ENCODE measurements around the gene CMTM3. TPM values are rescaled to one million over a fixed set of nuclear protein-coding genes. Genes with fewer than 3 reads are reported as not detected.

CMTM3 gene
- total RNA-seq, 1 experiment from 2014 or later = 39.2 TPM

- Histone ChIP-seq H3K4ac (ENCODE audit: low read depth, low read length) (no peak overlapping the region), H3K14ac (ENCODE audit: insufficient read depth, low read length) (no peak overlapping the region), H3T11ph (ENCODE audit: low read length) (no peak overlapping the region), H2BK15ac (ENCODE audit: low read depth, low read length) (no peak overlapping the region), H2AFZ (ENCODE audit: low read length) (no peak overlapping the region), H3K9me3 (ENCODE audit: control insufficient read depth, low read depth, low read length) (no peaks in the 10 kb centered on the region), H4K8ac (replicated peaks; ENCODE audit: insufficient read length, low read depth, low read length) (no peak overlapping the region), H3K4me1 (ENCODE audit: insufficient read depth, low read length) (no peaks in the 10 kb centered on the region), H3K79me1 (ENCODE audit: insufficient read depth, low read depth, low read length, poor library complexity, severe bottlenecking) (no peaks in the 10 kb centered on the region), H2AK5ac (ENCODE audit: insufficient read length, low read length) (no peak overlapping the region), H2BK20ac (ENCODE audit: low read depth, low read length, poor library complexity, severe bottlenecking) (no peak overlapping the region), H3K23ac (ENCODE audit: insufficient read length, low read depth, low read length) (no peak overlapping the region), H2BK5ac (ENCODE audit: insufficient read length, low read length) (no peak overlapping the region), H3K56ac (ENCODE audit: insufficient read length, low read depth, low read length) (no peak overlapping the region), H3K9ac (ENCODE audit: extremely low read depth, insufficient read length, low read length) (no peak overlapping the region), H4K5ac (ENCODE audit: insufficient read length, low read depth, low read length) (no peak overlapping the region), H4K91ac (ENCODE audit: insufficient read length, low read depth, low read length) (no peak overlapping the region), H3K27me3 (ENCODE audit: insufficient read depth, low read length) (no peaks in the 10 kb centered on the region), H3K4me2 (ENCODE audit: insufficient read depth, insufficient read length, low read length) (no peak overlapping the region), H3K23me2 (ENCODE audit: insufficient read length, low read depth, low read length, poor library complexity, severe bottlenecking) (no peaks in the 10 kb centered on the region), H3K27ac (ENCODE audit: insufficient read length, low read depth, low read length) (no peak overlapping the region), H3K18ac (ENCODE audit: insufficient read length, low read depth, low read length) (no peak overlapping the region), H2BK12ac (ENCODE audit: insufficient read length, low read depth, low read length) (no peak overlapping the region), H2BK120ac (ENCODE audit: low read depth, low read length, poor library complexity, severe bottlenecking) (no peak overlapping the region), H4K20me1 (ENCODE audit: control insufficient read depth, insufficient read depth, insufficient read length) (no peaks in the 10 kb centered on the region), H3K79me2 (ENCODE audit: insufficient read depth, low read length) (no peaks in the 10 kb centered on the region)
- TF ChIP-seq CTCF (conservative IDR thresholded peaks at IDR 0.05) = no peak
- no peak for DNase-seq
- H3K9me3 Mint-ChIP-seq = no peaks in the 10 kb centered on the region
- H3K27me3 Mint-ChIP-seq (ENCODE audit: low read depth) = no peaks in the 10 kb centered on the region; the same call in 1 of the 2 replicates
- no peak overlapping the region; a peak in 1 of 7 replicates for H3K27ac Mint-ChIP-seq
- peaks cover 6 to 16% of the 10 kb centered on the region in 2 experiments for H3K4me1 Mint-ChIP-seq
- no peaks in the 10 kb centered on the region for H3K36me3 Mint-ChIP-seq (ENCODE audit: insufficient read depth in 1 of 3, low read depth in 3 of 3)
- H3K4me3 Mint-ChIP-seq = no peak overlapping the region
- WGBS (ENCODE audit: extremely low coverage, insufficient read length, low lambda C conversion rate) = no CpG with 5 or more reads among the region's 3 CpGs
These were observed 12.3 kb upstream of the CMTM3 start for GRCh38 chr16:66592241-66592640.
